HG03025 (cell line): ENCODE measurements around the gene LZIC.
A peak's percentile ranks its signal among the peaks of the same experiment; 100 is the strongest.

Experiments used
- ATAC-seq: cut with Tn5 transposase; IDR thresholded peaks from one replicate; pipeline ENCODE4 v1.9.1; 2021; ENCODE audit warnings: mild to moderate bottlenecking, moderate library complexity; ENCODE audit not compliant: unreplicated experiment, low FRiP score

LZIC gene

DNA sequence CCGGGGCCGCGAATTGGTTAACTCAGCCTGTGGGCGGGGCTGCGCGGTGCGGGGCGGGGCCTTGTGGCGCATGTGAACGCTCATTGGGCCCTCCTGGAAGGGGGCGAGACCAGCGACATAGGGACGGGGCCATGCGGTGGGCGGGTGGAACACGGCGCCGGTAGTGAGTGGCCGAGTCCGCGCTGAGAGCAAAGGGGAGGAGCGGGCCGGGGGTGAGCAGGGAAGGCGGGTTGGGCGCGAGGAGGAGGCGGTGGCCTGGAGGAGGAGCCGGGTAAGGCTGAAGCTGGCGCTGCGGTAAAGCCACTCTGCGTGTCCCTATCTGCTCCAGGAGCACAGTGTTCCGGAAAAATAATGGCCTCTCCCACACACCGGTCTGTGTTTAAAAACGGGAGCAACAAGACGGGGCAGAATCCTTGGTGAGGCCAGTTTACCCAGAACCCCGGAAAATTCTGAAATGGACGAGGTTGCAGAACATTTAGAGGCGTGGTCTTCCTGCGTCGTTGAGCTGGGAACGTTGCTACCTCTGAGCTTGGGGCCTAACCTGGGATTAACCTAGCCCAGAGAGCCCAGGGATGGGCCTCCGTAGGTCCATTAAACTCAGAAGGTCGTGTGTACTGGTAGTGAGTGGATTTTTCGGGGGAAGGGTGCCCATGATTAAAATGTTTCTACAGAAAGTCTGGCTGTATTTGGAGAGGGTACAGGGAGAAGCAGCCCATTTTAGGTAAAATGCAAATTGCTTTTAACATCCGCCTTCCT is 32.6 kb downstream of the LZIC start:
- peak; percentile 93 for ATAC-seq

DNA sequence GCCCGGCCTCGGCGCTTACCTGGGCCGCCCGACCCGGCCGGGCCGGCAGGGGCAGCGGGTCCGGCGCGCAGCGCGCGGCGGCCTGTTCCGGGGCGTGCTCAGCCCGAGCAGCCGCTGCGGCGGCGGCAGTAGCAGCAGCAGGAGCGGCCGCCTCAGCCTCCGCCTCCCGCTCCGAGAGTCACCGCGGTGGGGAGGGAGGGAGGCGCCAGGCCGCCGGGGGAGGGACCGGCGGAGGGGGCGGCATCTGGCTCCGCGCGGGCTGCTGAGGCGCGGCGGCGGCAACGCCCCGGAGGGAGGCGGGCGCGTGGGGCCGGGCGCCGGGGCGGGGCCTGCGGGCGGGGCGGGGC is 33.1 kb downstream of the LZIC start, which contains the start of gene CTNNBIP1:
CTNNBIP1 (minus strand) TSS at position 194 of the 347 bp plus-strand sequence. CDS start 38,205 bp downstream, outside the sequence.
- peak; percentile 58 for ATAC-seq

DNA sequence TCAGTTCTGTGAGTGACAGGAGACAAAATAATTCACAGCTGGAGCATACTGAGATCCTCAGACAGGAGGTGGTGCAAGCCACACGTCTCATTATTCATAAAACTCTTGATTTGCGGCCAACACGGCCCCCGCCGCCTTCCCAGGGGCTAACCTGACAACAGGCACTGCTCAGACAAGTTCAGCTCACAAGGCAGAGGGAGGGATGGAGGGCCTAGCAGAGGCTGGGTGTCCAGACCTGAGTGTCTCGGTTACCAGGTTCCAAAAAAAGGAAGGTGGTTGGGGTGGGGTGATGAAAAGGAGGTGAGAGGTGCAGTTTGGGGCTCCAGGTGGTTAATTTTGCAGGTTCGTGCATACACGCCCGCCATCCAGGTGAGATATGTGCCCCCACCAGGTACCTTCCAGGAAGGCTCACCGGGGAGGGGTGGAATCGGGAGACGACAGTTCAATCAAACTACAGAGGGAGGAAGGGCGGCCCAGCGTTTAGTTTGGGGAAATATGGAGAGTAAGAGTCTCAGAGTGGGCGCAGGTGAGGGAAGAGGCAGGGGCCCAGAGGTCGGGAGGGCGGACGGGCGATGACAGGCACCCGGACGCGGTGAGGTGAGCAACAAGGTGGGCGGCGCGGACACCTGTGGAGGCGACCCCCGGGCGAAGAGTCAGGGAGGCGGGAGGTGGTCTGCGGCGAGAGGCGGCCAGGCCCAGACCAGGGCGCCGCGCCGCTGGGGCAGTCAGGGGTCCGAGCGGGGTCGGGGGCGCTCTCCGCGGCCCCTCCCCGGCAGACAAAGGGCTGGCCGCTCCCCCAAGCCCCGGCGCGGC is 33.8 kb downstream of the LZIC start:
- peak; percentile 3 for ATAC-seq

DNA sequence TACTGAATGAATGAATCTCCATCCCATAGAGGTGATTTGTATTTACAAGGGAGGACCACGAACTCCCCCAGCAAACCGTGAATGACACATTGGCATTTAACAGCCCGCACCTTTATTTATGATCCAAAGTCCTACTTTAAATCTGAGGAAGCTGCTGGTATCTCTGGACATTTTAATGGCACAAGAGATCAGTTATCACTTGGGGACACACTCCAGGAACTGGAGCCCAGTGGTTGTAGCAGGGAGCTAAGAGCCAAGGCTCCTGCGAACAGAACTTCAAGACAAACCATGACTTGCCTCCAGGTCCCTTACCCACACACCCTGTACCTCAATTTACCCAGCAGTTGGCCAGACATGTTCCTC is 34.3 kb downstream of the LZIC start:
- ATAC-seq: no peak

DNA sequence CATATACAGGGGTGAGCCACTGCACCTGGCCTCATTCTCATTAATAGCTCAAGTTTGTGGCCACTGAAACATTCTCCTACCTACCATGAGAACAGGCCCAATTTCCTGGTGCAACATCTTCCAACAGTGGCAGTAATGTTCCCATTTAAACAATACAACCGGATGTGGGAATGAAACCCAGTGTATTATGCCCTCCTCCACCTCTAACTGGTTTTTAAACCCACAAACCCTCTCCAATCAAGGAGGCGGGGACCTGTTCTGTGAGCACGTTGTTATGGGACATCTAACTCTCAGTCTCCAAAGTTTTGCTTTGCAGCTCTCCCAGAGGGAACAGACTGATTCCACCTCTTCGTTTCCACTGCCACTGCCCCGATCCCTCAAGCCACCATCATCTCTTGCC is 35.8 kb downstream of the LZIC start:
- no peak for ATAC-seq

DNA sequence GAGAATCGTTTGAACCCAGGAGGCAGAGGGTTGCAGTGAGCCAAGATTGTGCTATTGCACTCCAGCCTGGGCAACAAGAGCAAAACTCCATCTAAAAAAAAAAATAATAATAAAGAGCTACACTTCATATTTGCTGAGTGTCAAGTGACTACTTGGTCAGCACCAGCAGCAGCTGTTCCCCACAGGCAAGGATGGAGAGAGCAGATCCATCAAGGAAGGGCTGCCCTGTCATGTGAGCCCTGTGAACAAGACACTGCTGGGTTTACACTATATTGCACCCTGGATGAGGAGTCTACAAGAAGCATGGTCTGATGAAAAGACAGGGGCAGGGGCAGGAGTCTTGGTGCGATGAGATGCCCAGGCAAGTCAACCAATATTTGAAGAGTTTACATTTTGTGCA is 36.7 kb downstream of the LZIC start:
- ATAC-seq: no peak

DNA sequence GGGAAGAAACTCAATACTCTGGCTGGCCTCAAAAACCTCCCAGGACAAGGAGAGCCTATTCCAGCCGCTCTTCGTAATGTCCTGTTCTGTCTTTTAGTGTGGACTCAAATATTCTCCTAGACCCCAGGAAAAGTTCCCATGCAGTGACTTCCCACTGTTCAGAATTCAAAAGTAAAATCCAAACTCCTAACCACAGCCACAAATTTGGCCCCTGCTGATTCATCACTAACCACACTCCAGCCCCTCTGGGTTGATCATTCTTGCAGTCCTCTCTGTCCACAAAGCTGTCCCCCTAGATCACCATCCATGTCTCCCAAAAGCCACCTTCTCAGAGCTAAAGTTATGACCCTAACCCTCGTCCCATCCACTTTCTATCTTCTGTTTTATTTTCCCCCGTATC is 38.2 kb downstream of the LZIC start:
- no peak for ATAC-seq

DNA sequence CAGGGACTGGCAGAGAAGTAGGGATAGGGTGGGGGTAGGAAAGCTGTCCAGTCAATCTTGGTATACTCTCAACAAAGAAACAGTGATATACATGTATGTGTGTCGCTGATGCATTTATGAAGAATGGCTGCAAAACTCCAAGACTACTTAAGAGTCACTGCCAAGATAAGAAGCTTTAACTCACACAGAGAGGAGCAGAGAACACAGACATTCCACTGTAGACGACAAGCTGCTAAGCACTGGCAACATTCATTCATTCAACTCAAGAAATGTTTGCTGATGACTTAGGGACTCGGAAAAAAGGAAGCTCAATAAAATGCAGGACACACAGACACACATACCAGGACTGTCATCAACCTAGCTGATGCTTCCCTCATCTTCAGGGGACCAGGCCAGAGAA is 38.6 kb downstream of the LZIC start:
- ATAC-seq: no peak

DNA sequence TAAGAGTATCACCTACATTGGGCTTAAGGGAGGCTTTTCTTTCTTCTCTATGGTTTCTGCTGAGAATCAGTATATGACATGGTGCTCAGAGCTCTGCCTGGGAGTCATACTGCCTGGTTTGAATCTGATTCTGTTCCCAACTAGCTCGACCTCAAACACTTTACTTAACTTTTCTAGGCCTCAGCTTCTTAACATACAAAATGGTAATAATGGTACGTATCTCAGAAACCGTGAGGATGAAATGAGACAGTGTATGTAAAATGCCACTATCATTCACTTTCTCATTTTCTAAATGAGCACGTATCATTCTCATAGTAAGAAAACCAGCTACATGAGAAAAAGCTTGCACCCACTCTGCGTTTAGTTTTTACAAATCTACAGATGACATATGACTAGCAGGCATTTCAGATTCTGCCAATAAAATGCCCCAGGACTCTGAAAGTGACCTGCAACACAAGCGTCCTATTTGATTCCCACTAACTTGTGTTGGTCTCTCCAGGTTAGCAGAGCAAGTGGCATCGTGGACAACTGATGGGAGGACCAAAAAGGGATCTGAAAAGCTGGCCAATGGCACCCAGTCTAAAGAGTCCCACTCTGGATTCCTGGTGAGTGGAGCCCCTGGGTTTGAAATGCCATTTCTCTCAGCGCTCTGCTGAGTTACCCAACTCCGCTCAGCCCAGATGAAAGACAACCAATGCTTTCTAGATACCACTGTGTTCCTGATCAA is 39.2 kb downstream of the LZIC start:
- ATAC-seq: no peak

DNA sequence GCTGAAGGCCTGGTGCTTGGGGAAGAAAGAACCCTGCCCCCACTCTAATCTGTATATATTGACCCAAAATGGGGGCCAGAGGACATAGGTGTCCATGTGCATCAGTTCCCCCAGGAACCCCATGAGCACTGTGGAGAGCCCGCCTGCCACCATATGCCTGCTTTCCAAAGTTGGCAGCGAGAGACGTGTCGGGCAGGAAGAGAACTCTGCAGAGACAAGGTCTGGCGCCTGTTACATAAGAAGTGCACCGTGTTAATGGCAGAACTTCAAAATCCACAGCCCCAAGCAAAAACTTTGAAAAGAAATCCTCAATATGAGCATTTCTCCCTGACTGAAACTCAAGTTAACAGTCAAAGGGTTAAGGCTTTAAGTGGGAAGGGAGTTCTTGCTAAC is 41.1 kb downstream of the LZIC start:
- ATAC-seq: no peak

DNA sequence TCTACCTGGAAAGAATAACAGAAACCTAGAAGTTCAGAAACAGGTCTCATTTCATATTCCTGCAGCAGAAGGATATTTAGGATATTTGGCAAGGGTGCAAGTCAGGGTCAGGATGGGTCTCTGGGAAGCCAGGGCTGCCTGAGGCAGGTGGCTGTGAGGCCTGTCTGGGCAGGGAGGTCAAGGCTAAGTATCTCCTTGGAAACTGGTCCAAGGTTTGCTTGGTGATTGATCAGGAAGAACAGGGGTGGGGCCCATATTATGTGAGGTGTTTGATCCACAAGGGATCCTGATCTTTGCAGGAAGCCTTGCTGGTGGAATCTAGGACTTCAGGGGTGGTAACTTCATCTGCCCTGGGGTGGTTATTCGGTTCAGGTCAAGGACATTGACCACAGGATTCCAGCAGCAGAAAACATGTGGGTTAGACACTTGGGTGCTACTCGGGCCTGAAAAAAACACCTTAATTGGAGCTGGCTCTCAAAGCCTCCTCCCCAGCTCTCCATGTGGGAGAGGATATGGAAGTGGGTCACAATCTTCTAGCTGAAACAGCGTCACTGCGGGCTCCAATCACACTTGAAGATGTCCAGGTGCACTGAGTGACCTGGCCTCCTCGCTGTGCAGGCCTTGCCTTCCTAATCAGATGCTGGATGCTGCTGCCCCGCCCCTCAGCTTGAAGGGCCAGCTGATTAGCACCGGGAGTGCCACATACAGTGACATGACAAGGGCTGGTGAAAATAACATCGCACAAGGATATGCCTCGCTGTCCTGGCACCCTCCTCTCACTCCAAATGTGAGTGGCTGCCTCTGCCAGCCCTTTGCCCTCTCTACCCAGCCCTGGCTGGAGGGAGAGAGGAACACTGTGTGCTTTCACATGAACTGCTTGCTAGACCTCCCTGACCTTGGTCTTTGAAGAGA is 41.8 kb downstream of the LZIC start:
- no peak for ATAC-seq

DNA sequence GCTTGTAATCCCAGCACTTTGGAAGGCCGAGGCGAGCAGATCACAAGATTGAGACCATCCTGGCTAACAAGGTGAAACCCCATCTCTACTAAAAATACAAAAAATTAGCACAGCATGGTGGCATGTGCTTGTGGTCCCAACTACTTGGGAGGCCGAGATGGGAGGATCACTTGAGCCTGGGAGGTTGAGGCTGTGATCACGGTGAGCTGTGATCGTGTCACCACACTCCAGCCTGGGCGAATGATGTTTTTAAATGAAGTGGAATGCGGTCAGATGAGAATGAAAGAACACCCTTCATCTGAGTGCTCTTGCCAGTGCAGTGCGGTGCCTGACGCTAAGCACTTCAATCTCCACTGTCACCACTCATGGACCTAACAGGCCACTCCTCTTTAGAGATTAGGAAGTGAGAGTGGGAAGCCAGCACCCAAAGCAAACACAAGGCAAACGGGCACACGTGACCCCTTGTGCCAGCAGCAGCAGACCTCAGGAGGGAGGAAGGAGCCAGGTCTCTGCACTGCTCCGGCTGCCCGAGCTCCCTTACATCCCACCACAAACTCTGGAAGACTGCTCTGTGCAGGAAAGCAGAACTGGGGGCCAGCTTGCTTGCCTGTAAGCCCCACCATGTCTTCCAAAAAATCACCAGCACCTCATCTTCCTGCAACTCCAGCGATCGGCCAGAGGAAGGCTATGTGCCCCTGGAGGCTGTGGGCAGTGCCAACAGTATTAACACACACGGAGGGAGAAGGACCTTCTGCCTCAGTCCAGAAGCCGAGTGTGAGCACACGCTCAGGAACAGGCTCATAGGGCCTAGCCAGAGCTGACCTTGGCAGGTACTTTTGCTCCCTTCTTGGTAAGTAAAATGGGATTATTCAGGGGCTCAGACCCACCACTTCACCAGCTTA is 42.8 kb downstream of the LZIC start:
- no peak for ATAC-seq

DNA sequence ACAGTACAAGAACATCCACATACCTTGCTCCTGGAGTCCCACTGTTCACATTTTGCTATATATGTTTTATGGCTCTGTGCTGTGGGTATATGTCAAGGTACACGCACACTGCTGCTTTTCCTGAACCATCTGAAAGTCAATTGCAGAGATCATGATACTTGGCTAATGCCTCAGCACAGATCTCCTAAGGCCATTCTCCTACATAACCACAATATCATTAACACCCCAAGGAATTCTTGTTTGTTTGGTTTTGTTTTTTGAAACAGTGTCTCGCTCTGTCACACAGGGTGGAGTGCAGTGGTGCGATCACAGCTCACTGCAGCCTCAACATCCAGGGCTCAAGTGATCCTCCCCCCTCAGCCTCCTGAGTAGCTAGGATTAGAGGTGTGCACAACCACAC is 49.1 kb downstream of the LZIC start:
- no peak for ATAC-seq

DNA sequence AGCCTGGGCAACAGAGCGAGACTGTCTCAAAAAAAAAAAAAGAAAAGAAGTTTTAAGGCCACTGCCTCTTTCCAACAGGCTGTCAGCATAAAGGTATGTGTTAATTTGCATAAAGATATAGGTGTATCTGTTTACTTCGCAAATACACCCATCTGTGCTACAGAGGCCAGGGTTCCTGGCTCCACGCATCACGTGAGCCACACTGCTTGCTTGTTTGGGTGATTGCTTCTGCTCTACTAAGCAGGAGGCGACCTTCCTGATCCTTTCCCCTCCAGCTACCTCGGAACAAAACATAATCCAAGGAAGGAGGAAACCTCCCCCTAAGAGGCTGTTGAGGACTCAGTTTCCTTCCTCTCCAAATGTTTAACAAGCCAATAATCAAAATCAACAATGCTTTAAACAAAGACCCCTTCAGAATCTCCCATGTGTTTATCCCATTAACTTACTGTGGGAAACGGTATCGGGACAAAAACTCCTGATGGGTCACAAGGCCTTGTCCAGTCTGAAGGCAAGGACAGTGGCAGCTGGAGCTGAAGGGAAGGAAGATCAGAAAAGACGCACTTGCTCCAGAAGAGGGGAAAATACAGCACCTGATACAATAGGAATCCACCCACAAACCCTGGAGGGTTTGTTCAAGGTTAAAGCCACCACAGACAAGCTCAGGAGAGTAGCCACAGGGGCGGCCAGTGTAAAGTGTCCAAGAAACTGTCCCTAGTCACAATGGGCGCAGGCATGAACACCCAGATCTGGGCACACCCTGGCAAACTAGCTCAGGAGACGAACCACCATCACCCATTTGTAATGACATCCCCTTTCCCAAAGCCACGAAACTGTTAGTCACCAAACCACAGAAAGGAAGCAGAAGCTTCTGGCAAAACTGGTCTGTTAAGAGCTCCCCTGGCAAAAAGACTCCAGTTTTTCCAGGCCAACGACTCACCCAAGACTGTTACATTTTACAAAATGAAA is 50.3 kb downstream of the LZIC start:
- no peak for ATAC-seq

DNA sequence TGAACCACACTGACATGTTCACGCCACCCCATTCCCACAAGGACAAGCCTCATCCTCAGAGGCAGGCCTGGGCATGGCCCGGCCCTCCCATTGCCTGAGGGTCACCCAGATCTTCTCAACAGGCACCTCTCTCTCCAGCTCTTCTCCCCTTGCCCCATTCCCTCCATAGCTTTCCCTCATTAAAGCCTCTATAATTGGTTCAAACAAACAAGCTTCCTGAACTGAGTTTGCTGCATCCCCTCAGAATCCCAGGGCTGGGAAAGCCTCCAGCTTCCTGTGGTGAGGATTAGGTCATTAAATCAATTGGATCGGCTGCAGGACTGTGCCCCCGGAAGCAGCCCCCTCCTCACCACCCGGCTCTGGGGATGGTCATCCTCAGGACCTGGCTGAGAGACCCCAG is 52.0 kb downstream of the LZIC start:
- no peak for ATAC-seq

DNA sequence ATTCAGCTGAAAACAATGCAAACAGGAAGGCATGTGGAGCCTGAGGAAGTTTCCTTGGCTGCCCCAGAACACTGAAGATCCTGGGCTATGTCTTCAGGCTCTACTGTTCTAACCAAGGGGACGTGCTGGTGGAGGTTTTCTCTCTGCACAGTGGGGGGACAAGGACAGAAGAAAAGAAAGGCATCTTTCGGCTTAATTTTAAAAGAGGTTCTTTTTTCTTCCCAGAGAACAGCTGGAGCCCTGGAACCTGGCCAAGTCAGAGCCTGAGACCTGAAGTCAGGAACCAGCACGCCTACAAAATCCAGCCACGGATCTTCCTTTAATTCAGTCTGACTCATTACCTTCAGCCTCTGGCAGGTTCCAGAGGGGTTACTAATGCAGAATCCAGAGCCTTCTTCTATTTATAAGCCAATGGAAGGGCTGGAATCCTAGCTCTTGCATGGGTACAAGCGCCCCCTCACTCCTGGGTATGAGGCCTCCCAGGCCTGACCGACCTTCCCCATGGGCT is 52.9 kb downstream of the LZIC start:
- ATAC-seq: no peak

DNA sequence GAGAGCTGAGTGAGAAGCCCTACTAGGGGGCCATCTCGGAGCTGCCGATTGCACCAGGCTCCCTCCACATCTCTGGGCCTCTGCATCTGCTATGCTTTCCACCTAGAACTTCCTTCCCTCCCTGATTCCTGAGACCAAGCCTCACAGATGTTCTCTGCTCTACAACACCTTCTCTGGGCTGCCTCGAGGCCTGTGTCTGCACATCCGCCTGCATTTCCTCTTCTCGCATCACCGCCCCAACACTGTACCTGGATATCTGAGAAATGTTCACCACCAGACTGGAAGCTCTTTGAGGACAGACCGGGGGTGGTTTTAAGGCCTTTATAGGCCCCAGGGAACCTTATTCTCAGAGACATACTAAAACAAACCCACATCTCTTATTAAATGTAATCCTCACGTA is 53.8 kb downstream of the LZIC start:
- ATAC-seq: no peak

DNA sequence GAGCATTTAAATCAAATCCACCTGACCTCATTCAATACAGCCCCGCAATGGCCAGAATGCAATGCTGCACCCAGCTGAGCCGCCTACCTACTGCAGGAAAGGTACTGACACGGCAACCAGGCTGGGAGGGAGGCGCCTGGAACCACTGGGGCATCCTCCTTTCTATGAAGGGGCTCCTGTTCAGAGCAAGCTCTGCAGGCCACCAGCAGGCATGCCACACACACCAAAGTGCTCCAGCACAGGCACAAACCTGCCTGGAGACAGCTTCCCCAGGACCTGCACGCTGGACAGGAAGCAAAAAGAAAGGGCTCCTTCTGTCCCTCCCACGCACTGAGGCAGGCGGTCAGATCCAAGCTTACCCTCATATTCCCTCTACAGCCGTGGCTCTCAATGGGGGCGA is 54.3 kb downstream of the LZIC start:
- no peak for ATAC-seq
